CD14-positive monocyte (primary cell): ENCODE data around the gene TANGO6. TPM values are rescaled to one million over a fixed set of nuclear protein-coding genes. Genes with fewer than 3 reads are reported as not detected.

ENCODE experiments used
- DNase-seq, 3 donors: peaks; one replicate each; pipeline ENCODE4 v3.0.0-alpha.2; 2011 to 2022
- H2AFZ ChIP-seq: 2 replicates; pipeline ENCODE4 v1.6.0; 2012; ENCODE audit warnings: mild to moderate bottlenecking, low read depth, low read length, inconsistent platforms; ENCODE audit not compliant: insufficient read depth, poor library complexity, severe bottlenecking
- H3K27ac ChIP-seq, 2 donors: 1 replicate in 1 of 2; 2 replicates in 1 of 2; pipeline ENCODE4 v1.5.1; 2012 to 2013; ENCODE audit warnings: low read length in 2 of 2, control low read depth in 1 of 2, inconsistent platforms in 1 of 2, low read depth in 1 of 2, mild to moderate bottlenecking in 1 of 2
- H3K27me3 ChIP-seq, 2 donors: one replicate each; pipeline versions ENCODE4 v1.6.0 to v1.6.1; 2011 to 2013; ENCODE audit warnings: low read length in 2 of 2; ENCODE audit not compliant: control insufficient read depth in 2 of 2, insufficient read depth in 2 of 2
- H3K36me3 ChIP-seq, 2 donors: replicated peaks in 1 of 2; 1 replicate in 1 of 2; 2 replicates in 1 of 2; pipeline versions ENCODE4 v1.5.1 to v1.6.1; 2012 to 2013; ENCODE audit warnings: low read length in 2 of 2, control low read depth in 1 of 2, inconsistent platforms in 1 of 2, mild to moderate bottlenecking in 1 of 2; ENCODE audit not compliant: insufficient read depth in 2 of 2, control insufficient read depth in 1 of 2
- H3K4me1 ChIP-seq, 2 donors: 1 replicate in 1 of 2; 2 replicates in 1 of 2; pipeline versions ENCODE4 v1.5.1 to v1.6.1; 2012 to 2013; ENCODE audit warnings: low read length in 2 of 2, control low read depth in 1 of 2, inconsistent platforms in 1 of 2, mild to moderate bottlenecking in 1 of 2, moderate library complexity in 1 of 2; ENCODE audit not compliant: insufficient read depth in 2 of 2, control insufficient read depth in 1 of 2
- H3K4me2 ChIP-seq: replicated peaks from 2 replicates; pipeline ENCODE3; 2012; ENCODE audit warnings: low read length, moderate library complexity, mild to moderate bottlenecking; ENCODE audit not compliant: poor library complexity, severe bottlenecking; ENCODE audit errors: extremely low read depth
- H3K4me3 ChIP-seq, 3 experiments: fragments of 200-600 bp in 1 of 3; sonication (generic) in 1 of 3; replicated peaks in 1 of 3; 1 replicate in 2 of 3; 2 replicates in 1 of 3; pipeline ENCODE4 v1.5.1; 2011 to 2013; ENCODE audit warnings: low read length in 3 of 3, mild to moderate bottlenecking in 3 of 3, control low read depth in 2 of 3, low read depth in 2 of 3, inconsistent platforms in 1 of 3, moderate library complexity in 1 of 3
- H3K79me2 ChIP-seq: 2 replicates; pipeline ENCODE4 v1.6.0; 2012; ENCODE audit warnings: mild to moderate bottlenecking, control low read depth, inconsistent platforms, low read length, moderate library complexity; ENCODE audit not compliant: insufficient read depth
- H3K9ac ChIP-seq: 2 replicates; pipeline ENCODE4 v1.6.0; 2017; ENCODE audit warnings: low read length, mild to moderate bottlenecking; ENCODE audit not compliant: insufficient read depth, poor library complexity, severe bottlenecking
- H3K9me3 ChIP-seq, 2 donors: replicated peaks in 1 of 2; 1 replicate in 1 of 2; 2 replicates in 1 of 2; pipeline versions ENCODE4 v1.5.1 to v1.6.1; 2012 to 2013; ENCODE audit warnings: low read length in 2 of 2, control low read depth in 1 of 2; ENCODE audit not compliant: control insufficient read depth in 1 of 2, insufficient read depth in 1 of 2
- H4K20me1 ChIP-seq: 2 replicates; pipeline ENCODE4 v1.6.0; 2012; ENCODE audit warnings: mild to moderate bottlenecking, low read length, control low read depth, moderate library complexity; ENCODE audit not compliant: insufficient read depth
- H3K27ac Mint-ChIP-seq, 7 donors: one replicate each; pipeline ENCODE4 v1.8.0; 2020; ENCODE audit warnings: mild to moderate bottlenecking in 7 of 7, mixed read lengths in 7 of 7, moderate library complexity in 6 of 7, inconsistent platforms in 2 of 7
- H3K27me3 Mint-ChIP-seq, 3 donors: one replicate each; pipeline ENCODE4 v1.8.0; 2021 to 2022; ENCODE audit warnings: low read depth in 3 of 3, mild to moderate bottlenecking in 3 of 3, mixed read lengths in 3 of 3, moderate library complexity in 3 of 3, inconsistent platforms in 1 of 3
- H3K36me3 Mint-ChIP-seq, 2 donors: one replicate each; pipeline ENCODE4 v1.8.0; 2020; ENCODE audit warnings: mixed read lengths in 2 of 2, inconsistent platforms in 1 of 2, mild to moderate bottlenecking in 1 of 2
- H3K4me1 Mint-ChIP-seq: one replicate; pipeline ENCODE4 v1.8.0; 2020; ENCODE audit warnings: mild to moderate bottlenecking, mixed read lengths
- H3K4me3 Mint-ChIP-seq, 2 donors: one replicate each; pipeline ENCODE4 v1.8.0; 2020; ENCODE audit warnings: mild to moderate bottlenecking in 2 of 2, mixed read lengths in 2 of 2, moderate library complexity in 1 of 2
- H3K9me3 Mint-ChIP-seq, 7 donors: one replicate each; pipeline ENCODE4 v1.8.0; 2020 to 2022; ENCODE audit warnings: mixed read lengths in 7 of 7, mild to moderate bottlenecking in 6 of 7, moderate library complexity in 6 of 7, inconsistent platforms in 2 of 7
- WGBS: methylation state at CpG from one replicate; pipeline ENCODE4 v1.1.5; 2013; ENCODE audit warnings: missing lambda C conversion rate; ENCODE audit not compliant: insufficient coverage; 5-methylcytosine and 5-hydroxymethylcytosine counted together
- intact Hi-C, 2 donors: fragments of 100-400 bp; cut with micrococcal nuclease; formaldehyde crosslinking; loops; one replicate each; pipeline versions ENCODE4 v1.15.0 to v1.15.1; 2023
- polyA plus RNA-seq, 3 donors: library from polyadenylated mRNA; depleted of rRNA in 1 of 3; unstranded in 2 of 3; stranded (reverse) in 1 of 3; fragments of 300-500 nt in 2 of 3; fragments of >200 nt in 1 of 3; fragmentation: Illumina TruSeq in 2 of 3; gene quantifications; 1 replicate in 2 of 3; 2 replicates in 1 of 3; pipeline ENCODE4 v1.2.3, GENCODE V29; 2012 to 2021
- TF ChIP-seq, protein P1 (sequence below): fragments of 200-600 bp; IDR thresholded peaks from one replicate; pipeline ENCODE4 v1.8.0; 2022; ENCODE audit warnings: antibody characterized with exemption, mild to moderate bottlenecking

The TANGO6 gene
- polyA plus RNA-seq, 3 donors, result 6.5 to 8.1 (median 7.3) TPM

DNA sequence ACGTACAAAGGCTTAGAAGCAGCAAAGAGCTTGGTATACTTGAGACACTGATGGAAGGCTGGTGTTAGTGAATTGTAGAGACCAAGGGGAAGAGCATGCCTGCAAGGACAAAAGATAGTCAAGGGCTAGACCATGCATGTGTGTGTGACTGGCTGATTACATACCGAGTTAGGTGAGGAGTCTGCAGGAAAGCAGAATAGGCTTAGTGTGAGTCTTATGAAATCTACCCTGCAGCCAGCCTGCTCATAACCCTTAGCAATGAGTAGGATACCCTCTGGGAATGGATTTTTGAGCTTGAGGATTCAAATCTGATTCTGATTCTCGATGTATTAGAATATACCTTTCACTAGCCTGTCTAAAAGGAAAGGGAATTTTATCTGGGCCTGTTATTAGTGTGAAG, 77.0 kb downstream of the TANGO6 start:
- peaks cover 24 to 81% of the 10 kb centered on the region in 2 donors for H3K36me3 ChIP-seq
- 90% methylated on average over 2 of the region's 3 CpGs for WGBS
- peaks cover 58 to 75% of the 10 kb centered on the region in 2 donors for H3K36me3 Mint-ChIP-seq

DNA sequence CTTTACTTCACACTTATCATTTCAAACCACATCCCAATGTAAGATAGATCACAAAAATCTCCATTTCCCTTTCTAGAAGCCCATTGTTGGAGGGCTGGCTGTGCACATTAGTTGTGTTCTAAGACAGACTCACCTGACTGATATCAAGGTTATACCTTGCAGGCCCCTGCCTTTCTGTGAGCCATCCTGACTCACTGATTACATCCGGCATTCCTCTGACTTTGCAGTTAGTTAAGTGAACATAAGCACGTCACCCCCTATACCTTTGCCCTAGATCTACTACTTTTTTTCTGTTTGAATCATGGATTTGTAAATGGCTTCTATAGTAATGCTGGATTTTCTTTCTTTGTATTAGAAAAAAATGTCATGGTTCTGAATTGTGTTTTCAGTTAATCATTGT, 78.3 kb downstream of the TANGO6 start:
- TF ChIP-seq, protein P1, sequence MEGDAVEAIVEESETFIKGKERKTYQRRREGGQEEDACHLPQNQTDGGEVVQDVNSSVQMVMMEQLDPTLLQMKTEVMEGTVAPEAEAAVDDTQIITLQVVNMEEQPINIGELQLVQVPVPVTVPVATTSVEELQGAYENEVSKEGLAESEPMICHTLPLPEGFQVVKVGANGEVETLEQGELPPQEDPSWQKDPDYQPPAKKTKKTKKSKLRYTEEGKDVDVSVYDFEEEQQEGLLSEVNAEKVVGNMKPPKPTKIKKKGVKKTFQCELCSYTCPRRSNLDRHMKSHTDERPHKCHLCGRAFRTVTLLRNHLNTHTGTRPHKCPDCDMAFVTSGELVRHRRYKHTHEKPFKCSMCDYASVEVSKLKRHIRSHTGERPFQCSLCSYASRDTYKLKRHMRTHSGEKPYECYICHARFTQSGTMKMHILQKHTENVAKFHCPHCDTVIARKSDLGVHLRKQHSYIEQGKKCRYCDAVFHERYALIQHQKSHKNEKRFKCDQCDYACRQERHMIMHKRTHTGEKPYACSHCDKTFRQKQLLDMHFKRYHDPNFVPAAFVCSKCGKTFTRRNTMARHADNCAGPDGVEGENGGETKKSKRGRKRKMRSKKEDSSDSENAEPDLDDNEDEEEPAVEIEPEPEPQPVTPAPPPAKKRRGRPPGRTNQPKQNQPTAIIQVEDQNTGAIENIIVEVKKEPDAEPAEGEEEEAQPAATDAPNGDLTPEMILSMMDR, result no peak
- H3K27me3 ChIP-seq, result no peaks in the 10 kb centered on the region
- intact Hi-C loops, result no loop called here
- H3K4me2 ChIP-seq, result no peak overlapping the region
- Mint-ChIP-seq H3K4me3 (no peak overlapping the region), H3K9me3 (peaks cover 0 to 2% (median 0%) of the 10 kb centered on the region in 7 donors), H3K4me1 (no peaks in the 10 kb centered on the region), H3K27me3 (peaks cover 0 to 4% (median 0%) of the 10 kb centered on the region in 3 donors), H3K36me3 (peaks cover 61 to 75% of the 10 kb centered on the region in 2 donors), H3K27ac (no peak overlapping the region)
- H3K79me2 ChIP-seq, result no peaks in the 10 kb centered on the region
- H4K20me1 ChIP-seq, result no peaks in the 10 kb centered on the region
- H3K4me1 ChIP-seq, result no peaks in the 10 kb centered on the region
- DNase-seq, result no peak
- H3K36me3 ChIP-seq, result peaks cover 22 to 73% of the 10 kb centered on the region in 2 donors
- H3K9me3 ChIP-seq, result no peaks in the 10 kb centered on the region
- no peak overlapping the region for H3K9ac ChIP-seq
- H2AFZ ChIP-seq, result no peak overlapping the region
- no CpG with 5 or more reads among the region's 2 CpGs for WGBS
- H3K4me3 ChIP-seq, result no peak overlapping the region
- H3K27ac ChIP-seq, result no peak overlapping the region

More for the DNA sequence above, 77.0 kb downstream of the TANGO6 start:
- Mint-ChIP-seq H3K27ac (no peak overlapping the region), H3K4me3 (no peak overlapping the region), H3K4me1 (no peaks in the 10 kb centered on the region), H3K9me3 (peaks cover 0 to 2% (median 0%) of the 10 kb centered on the region in 7 donors), H3K27me3 (peaks cover 0 to 4% (median 0%) of the 10 kb centered on the region in 3 donors)
- no peak for DNase-seq
- no peak overlapping the region for H3K27ac ChIP-seq
- H4K20me1 ChIP-seq, result no peaks in the 10 kb centered on the region
- H3K9me3 ChIP-seq, result no peaks in the 10 kb centered on the region
- no peaks in the 10 kb centered on the region for H3K4me1 ChIP-seq
- H3K9ac ChIP-seq, result no peak overlapping the region
- no peak overlapping the region for H3K4me3 ChIP-seq
- TF ChIP-seq, protein P1, result no peak
- no peaks in the 10 kb centered on the region for H3K27me3 ChIP-seq
- intact Hi-C loops, result no loop called here
- H3K79me2 ChIP-seq, result no peaks in the 10 kb centered on the region
- H2AFZ ChIP-seq, result no peak overlapping the region
- H3K4me2 ChIP-seq, result no peak overlapping the region
